HG02852 (cell line): Measurements from ENCODE around the gene PRR22.

Experiments used
- ATAC-seq: cut with Tn5 transposase; IDR thresholded peaks from one replicate; pipeline ENCODE4 v1.9.1; 2021; ENCODE audit warnings: mild to moderate bottlenecking, moderate library complexity; ENCODE audit not compliant: unreplicated experiment

The PRR22 gene

DNA sequence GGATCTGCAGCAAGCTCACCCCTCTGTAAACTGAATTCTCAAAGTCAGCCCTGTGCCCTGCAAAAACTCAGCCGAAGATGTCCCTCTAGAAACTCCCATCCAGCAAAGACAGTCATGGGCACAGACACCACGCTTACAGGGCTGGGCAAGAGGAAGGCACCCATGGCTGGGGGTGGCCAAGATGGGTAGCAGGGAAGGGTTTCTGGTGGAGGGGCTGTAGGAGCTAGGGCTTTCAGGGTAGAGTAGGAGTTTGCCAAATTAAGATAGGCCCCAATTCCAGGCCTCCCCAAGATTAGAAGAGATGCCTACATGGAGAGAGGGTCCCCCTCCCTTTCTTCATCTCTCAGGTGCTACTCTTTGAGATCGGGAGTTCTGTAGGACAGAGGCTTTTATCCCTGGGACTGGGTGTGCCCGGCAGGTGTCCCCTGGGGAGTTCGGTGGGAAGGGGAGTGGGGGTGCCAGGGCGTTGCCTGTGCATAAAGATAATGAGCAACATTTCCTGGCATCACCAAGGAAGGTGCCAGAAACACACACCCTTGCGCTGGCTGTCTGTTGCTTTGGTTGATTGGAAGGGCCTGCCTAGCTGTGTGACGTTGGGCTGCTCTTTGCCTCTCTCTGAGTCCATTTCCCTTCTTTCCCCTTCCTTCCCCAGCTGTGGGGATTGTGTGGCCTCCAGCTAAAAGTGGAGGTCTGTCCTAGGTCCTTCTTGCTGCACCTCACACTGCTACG is 29.7 kb upstream of the PRR22 start:
- no peak for ATAC-seq

DNA sequence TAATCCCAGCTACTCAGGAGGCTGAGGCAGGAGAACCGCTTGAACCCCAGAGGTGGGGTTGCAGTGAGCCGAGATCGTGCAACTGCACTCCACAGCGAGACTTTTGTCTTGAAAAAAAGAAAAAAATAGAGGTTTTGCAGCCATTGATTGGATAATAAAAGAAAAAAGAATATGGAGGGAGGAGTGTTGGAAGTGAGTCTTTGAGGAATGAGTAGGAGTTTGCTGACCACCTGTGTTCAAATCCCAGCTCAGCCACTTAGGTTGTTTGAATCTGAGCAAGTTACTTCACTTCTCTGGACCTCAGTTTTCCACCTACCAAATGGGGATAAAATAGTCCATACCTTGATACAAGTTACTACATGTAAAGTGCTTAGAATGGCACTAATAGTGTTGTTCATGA is 26.6 kb upstream of the PRR22 start:
- no peak for ATAC-seq

DNA sequence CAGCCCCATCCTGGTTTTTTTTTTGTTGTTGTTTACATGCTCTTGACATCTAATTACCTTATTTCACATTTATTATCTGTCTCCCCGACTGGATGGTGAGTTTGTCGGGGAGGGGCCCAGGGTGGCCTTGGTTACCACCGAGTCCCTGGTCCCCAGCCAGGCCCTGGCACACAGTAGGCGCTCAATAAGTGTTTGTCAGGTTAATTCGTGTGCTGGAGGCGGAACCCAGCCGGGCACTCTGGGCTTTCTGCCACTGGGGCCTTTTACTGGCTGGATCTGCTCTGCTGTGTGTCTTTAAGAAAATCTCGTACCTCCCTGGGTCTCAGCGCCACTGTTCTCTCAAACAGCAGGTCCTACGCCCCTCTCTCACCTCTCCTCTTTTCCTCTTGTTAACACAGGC is 24.9 kb upstream of the PRR22 start:
- ATAC-seq: no peak

DNA sequence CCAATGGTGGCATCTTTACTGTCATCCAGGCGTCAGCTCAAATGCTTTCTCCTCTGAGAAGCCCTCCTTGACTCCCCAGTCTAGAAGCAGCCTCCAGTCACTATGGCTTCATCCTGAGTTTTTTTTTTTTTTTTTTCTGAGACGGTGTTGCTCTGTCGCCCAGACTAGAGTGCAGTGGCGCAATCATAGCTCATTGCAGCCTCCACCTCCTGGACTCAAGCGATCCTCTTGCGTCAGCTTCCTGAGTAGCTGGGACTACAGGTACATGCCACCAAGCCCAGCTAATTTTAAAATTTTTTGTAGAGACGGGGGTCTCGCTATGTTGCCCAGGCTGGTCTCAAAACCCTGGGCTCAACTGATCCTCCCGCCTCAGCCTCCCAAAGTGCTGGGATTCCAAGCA is 24.5 kb upstream of the PRR22 start:
- ATAC-seq: no peak

DNA sequence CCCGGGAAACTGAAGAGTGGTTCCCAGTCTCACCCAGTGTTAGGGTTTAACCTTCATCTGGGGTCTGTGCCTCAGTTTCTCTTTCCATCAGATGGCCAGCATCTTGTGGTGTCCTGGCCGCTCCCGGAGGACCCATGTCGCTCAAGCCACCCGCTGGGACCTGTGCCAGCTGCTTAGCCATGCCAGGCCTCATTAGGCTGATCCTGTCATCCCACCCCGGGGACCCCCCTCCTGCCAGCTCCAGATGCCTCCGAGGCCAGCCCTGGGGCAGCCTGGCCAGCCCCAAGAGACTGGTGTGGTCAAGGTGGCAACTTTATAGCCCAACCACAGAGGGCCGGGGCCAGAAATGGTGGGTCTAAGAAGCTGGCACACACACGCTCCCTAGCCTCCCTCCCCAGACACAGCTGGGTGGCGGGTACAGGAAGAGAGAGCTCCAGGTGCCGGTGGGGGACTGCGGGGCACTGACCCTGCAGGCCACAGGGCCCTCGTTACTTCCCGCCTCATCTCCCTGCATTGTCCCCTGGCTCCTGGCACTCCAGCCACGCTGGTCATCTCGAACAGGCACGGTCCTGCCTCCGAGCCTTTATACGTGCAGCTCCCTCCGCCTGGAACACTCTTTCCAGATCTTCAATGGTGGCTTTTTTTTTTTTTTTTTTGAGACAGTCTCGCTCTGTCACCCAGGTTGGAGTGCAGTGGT is 23.7 kb upstream of the PRR22 start:
- ATAC-seq: no peak

DNA sequence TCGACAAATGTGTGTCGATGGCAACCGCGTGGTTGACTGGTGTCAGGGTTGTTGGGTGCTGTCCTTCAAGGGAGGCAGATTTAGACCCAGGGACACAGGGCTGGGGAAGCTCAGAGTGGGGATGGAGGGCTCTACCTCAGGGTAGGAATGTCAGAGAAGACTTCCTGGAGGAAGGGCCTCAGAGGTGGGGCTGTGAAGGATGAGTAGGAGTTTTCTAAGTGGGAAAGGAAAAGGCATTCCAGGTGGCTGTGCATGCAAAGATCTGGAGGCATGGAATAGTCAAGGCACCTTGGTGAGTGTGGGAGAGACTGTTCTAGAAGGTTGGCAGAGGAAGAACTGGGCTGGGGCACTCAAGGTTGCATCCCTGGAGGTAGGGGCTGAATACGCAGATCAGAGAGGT is 22.4 kb upstream of the PRR22 start:
- ATAC-seq: no peak

DNA sequence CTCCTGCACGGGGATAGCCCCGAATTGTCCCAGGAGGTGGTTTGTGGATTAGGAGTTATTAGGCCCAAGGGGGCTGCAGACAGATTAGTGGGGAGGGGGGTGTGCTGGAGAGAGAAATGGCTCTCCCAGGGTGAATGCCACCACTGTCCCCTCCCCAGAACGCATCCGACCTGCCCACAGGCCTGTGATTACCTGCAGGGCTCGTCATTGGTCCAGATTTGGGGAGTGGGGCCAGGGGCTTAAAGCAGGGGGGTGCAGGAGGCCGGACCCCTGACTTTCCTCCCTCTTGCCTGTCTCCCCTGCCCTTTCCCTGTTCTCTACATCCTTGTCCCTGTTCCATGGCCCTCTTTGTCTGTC is 21.6 kb upstream of the PRR22 start:
- no peak for ATAC-seq

DNA sequence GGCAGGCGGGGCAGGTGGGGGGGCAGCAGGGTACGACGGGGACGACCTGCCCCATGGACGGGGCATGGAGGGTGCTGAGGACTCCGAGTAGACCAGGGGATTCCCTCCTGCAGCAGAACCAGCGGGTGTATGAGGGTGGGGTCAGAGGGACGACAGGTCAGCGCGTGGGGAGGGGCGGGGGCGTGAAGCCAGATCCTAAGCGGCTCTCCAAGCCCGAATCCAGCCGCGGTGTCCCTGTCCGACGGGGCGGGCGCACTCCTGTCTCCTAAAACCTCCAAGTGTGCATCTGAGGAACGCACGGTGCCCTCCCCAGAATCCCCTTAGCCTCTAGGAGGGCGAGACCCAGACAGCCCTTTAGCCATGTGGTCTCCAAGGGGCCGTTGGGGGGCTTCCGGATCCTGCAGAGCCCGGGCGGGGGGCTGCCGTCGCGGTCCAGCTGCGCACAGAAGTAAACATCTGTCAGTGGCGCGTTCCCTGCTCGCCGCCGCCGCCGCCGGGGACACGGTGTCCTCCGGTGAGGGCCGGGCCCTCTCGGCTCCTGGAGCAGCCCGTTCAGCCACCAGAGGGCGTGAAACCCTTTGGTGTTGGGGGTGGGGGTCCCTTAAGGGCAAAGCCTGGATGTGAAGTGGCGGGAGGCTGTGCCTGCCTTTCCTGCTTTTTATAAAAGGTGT is 21.1 kb upstream of the PRR22 start:
- no peak for ATAC-seq

DNA sequence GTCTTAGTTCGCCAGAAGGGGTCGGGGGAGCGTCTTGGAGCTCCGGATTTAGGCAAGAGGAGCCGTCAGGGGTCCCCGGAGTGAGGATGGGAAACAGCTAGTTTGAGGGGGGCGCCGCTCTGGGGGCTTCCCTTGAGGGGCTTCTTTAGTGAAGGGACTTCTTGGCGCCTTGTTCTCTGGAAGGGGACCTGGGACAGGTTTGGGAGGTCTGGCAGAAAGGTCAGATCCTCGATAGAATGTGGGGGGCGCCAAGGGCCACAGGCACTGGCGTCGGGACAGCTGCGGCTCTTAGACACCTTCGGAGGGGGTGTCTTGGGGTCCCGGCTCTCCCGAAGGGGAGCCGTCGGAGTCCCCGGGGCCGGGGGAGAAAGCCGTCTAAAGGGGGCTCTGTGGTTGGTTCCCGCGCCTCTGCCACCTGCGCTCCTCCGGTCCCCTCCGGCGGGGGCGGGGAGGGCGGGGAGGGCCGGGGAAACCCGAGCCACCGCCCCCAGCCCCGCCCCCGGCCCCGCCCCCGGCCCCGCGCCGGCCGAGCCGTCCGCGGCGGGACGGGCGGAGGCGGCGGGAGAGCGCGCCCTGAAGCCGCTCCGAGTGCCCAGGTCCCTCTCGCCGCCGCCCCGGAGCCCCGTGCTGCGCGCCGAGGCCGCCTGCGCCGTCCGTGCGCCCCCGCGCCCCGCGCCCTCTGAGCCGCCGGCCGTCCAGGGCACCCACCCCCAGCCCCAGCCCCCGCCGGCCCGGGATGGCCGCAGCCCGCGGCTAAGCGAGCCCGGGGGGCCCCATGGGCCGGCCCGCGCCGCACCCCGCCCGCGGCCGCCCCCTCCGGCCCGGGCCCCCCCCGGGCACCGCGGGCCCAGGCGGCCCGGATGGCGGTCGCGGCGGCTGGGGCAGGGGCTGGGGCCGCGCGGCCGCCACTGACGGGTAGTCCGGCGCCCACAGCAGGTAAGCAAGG is 20.2 kb upstream of the PRR22 start, which contains the start of gene NRTN:
Gene NRTN, plus strand, starts transcription at position 552 of the 946 bp plus-strand sequence. CDS start 19,099 bp downstream, outside the sequence.
- ATAC-seq: no peak

DNA sequence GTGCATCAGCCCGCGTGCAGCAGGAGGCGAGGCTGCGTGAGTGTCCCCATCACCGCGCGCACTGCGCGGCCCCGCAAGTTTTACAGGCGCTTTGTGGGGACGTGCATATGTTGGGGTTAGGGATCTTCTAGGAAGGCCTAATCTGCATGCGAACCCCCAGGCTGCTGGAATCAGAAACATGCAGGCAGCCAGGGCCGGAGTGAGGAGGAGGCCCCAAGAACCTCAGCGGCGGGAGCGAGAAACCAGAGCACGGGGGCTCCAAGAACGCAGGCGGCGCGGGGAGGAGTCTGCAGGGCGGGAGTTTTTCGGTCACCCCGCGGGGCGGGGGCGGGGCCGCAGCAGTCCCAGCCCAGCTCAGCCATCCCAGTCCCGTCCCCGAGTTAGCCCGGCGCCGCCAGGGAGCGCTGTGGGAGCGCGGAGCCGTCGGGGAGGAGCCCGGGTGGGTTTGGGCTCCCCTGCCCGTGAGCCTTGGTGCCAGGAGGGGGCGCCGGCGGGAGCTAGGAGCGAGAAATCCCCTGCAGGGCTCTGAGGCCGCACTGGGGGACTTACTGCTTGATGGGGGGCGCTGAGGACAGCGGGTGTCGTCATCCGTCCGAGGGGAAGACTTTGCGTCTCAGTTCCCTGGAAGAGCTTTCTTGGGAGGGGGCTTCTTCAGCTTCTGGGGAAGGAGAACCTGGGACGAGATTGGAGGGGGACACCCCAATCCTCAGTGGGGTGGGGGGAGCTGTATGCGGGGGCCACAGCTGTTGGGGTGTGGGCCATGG is 19.4 kb upstream of the PRR22 start:
- ATAC-seq: peak; percentile 62

DNA sequence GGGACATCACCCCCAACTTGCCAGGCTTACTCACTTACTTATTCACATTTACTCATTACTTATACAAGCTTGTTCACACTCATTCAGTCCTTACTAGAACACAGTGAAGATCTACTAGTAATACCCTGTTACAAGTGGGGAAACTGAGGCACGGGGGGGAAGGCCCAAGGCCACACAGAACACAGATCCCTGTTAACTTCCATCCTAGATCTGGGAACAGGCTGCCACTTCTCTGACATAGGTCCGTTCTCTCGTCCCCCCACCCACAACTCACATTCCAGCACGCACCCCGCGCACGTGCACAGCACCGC is 18.9 kb upstream of the PRR22 start:
- ATAC-seq: no peak

DNA sequence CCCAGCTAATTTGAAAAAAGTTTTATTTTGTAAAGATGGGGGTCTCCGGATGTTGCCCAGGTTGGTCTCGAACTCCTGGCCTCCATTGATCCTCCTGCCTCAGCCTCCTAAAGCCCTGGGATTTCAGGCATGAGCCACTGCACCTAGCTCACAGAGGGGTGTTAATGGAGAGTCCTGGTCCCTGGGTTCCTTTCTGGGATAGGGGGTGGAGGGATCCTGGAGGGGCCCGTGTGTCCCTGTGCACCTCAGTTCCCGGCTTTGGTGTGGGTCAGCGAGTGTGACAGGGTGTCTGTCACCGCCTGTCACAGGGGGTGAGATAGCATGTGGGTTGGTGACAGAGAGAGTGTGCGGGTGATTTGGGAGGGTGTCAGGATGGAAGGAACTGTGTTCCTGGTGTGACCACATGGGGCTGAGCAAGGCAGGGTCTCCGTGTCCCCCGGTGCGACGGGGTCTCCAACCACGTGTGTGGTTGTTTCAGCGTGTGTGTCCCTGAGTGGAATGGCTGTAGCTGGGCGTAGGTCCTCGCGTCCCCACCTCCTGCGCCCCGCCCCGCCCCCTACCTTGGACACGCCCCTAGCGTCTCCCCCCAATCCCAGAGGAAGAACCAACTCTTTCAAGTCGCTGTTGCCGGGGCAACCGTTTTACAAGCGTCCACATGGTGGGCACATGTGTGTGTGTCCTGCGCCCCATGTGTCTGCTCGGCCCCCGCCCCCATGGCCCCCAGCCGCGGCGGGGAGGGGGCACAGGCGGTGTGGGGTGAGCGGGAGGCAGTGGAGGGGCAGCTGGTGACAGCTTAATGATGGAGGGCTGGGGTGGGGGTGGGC is 17.5 kb upstream of the PRR22 start:
- ATAC-seq: no peak

DNA sequence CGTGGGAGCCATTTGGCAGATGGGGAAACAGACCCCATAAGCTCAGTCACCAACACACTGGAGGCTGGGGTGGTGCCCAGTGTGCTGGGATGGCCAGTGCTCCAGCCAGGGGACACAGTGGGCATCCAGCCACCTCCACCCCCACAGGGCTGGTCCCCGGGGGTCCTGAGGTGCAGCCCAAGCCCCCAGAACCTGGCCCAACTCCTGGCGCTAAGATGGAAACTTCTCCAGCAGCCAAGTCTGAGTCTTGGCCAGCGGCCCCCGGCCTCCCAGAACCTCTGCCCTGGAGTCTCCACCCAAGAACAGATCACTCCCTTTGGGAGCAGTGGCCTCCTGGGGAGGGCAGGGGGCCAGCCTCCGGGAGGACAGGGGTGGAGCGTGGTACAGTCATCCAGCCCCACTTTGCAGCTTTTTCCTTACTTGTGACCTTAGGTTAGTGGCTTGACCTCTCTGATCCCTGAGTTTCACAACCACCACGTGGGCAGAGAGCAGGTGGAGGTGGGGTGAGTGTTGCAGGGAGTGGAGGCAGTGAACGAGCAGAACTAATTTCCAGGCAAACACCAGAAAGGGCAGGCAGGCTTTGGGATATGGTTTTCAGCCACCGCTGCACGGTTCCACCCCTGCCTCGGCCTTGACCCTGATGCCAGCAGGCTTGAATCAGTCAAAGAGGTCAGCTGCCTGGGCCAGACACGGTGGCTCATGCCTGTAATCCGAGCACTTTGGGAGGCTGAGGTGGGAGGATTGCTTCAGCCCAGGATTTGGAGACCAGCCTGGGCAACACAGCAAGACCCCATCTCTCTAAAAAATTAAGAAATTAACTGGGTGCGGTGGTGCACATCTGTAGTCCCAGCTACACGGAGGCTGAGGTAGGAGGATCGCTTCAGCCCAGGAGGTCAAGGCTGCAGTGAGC is 16.1 kb upstream of the PRR22 start:
- no peak for ATAC-seq

DNA sequence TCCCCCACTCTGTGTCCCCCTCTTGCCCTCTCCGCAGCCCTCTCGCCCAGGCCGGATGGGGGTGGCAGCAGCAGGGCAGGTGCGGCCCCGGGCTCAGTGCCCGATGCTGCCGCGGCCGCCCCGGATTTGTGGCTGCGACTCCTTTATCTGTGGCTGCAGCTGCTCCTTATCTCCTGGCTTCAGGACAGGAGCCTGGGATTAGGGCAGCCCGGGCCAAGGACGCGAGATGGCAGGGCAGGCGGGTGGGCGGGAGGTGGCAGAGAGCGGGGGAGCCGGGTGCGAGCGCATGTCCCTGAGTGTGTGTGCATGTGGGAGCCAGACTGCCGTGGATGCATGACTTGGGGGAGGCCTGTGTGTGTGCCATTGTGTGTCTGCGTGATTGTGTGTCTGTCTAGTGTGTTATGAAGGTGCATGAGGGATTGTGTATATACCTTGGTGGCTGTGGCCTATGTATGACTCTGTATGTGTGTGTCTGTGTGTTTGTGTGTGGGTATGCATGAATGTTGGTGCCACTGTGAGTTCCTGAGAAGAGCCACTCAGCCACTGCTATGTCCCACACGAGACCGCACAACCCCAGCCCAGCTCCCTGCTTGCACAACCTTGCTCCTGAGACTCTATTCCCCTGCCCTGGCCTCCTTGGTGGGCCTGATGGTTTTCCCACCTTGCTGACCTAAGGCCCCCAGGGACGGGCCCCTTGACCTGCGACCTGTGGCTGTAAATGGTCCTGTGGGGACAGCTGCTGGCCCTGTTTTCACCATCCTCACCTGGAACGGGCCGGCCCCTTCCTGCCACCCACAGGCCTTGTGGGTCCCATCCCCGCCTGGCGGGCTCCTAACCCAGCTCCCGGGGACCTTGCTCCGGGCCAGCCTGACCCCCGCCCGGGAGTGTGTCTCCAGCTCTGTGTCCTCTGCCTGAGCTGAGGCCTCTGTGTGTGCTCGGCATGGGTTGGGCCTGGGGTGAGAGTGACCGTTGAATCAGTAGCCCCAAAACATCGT is 15.0 kb upstream of the PRR22 start:
- ATAC-seq: no peak

DNA sequence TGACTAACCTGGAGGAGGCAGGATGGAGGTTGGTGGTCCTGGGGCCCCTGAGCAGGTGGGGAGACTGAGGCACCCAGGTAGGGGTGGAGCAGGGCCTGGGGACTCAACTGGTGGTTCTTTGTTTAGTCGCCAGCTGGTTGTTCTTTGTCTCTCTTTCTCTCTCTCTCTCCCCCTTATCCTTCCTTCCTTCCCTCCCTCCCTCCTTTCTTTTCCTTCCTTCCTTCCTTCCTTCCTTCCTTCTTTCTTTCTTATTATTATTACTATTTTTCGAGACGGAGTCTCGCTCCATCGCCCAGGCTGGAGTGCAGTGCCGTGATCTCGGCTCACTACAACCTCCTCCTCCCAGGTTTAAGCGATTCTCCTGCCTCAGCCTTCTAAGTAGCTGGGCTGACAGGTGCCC is 13.7 kb upstream of the PRR22 start:
- ATAC-seq: no peak

DNA sequence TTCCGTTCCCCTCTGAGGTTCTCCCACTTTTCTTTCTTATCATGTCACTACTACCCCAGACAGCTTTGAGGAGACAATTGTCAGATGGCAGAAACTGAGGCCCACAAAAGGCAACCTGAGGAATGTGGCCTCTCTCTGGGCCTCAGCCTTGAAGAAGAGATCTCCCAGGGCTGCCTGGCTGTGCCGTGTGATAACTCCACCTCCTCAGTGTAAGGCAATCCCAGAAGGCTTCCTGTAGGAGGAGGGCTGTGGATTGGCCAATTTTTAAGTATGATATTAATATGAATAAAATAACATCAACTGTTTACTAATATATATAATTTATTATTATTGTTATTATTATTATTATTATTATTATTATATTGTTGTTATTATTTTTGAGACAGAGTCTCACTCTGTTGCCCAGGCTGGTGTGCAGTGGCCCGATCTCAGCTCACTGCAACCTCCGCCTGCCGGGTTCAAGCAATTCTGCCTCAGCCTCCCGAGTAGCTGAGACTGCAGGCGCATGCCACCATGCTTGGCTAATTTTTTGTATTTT is 10.9 kb upstream of the PRR22 start:
- ATAC-seq: no peak

DNA sequence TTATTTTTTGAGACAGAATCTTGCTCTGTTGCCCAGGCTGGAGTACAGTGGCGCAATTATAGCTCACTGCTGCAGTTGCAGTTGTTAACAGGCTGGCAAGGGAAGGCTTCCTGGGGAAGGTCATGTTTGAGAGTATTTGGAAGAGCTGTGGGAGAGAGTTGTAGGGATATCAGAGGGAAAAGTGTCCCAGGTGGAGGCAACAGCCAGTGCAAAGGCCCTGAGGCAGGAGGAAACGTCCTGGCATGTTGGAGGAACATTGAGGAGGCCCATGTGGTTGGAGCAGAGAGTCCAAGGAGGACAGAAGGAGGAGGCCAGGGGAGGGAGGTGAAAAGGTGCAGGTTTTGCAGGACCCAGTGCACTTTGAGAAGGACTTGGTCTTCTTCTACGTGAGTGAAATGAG is 8.6 kb upstream of the PRR22 start:
- ATAC-seq: no peak
